GM18870 (cell line): ENCODE results near the gene DPH2.

Experiments
- ATAC-seq: cut with Tn5 transposase; IDR thresholded peaks from one replicate; pipeline ENCODE4 v1.9.1; 2021; ENCODE audit warnings: moderate library complexity; ENCODE audit not compliant: unreplicated experiment

DPH2 gene

GRCh38 chr1:43944860-43945259 is 24.9 kb upstream of the DPH2 start:
- no peak for ATAC-seq

DNA sequence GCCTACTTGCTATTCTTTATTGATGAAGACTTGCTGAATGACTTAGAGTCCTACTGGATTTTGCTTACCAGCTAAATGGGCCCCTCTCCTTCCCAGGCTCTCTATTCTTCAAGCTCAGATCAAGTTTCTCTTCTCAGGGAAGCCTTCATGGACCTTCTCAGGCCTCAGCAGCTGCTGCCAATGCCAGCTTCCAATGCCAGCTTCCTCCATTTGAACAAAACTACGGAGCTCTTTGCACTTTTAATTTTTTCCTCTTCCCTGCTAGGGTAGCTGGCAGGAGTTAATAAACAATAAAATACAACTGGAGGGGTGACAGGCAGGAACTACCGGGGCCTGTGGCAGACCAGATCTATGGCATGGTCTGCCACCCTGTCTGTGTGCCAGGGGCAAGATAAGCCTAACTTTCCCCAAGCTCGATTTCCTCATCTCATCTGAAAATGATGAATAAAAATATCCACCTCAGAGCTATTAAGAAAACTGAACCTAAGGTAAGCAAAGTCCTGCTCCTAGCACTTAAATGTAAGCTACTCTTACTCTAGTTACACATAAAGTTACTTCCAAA is 24.1 kb upstream of the DPH2 start:
- ATAC-seq = no peak

DNA sequence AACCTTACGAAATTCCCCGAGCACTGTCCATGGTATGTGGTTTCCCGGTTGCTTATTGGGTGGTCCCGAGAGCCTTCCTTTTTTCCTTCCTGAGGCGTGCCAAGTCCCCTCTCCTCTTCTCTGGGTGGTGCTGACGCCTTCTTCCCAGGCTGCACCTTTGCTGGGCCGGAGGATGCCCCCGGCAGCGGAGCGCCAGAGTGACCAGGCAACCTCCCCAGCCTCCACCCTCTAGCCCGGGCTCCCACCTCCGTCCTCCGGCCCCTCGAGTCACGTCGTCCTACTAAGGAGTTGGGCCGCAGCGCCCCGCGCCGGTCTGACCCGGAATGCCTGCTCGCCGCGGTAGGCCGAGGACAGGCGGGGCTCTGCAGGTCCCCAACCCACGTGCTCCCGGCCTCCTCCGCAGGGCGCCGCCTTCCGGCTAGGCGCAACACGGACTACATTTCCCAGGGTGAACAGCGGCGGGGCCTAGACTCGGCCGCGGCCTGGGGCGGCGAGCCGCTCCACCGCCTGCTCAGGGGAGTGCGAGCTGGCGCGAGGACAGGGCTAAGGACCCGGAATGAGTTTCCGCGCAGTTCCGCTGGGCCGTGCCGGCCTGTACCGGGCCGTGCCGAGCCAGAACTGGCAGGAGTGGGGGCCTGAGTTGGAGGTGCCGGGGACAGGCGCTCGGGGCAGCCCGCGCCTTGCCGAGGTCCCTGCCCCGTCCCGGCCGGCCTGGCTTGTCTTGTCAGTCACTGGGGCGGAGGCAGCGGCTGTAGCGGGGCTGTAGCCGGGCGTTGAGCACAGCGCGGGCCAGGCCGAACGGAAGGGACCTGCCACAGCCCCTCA is 23.4 kb upstream of the DPH2 start, which contains the start of gene IPO13:
IPO13 (plus strand) TSS at position 715 of the 825 bp plus-strand sequence. CDS start 651 bp downstream, outside the sequence.
- ATAC-seq = peak; percentile 80

GRCh38 chr1:43947061-43947873 is 22.5 kb upstream of the DPH2 start:
- no peak for ATAC-seq

GRCh38 chr1:43947874-43948437 is 21.9 kb upstream of the DPH2 start:
- ATAC-seq = no peak

DNA sequence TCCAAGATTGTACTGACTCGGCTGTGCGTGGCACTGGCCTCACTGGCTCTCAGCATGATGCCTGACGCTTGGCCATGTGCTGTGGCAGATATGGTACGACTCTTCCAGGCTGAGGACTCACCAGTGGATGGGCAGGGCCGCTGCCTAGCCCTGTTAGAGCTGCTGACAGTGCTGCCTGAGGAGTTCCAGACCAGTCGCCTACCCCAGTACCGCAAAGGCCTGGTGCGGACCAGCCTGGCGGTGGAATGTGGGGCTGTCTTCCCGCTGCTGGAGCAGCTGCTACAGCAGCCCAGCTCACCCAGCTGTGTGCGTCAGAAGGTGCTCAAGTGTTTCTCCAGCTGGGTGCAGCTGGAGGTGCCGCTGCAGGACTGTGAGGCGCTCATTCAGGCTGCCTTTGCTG is 20.1 kb upstream of the DPH2 start:
- ATAC-seq = no peak

DNA sequence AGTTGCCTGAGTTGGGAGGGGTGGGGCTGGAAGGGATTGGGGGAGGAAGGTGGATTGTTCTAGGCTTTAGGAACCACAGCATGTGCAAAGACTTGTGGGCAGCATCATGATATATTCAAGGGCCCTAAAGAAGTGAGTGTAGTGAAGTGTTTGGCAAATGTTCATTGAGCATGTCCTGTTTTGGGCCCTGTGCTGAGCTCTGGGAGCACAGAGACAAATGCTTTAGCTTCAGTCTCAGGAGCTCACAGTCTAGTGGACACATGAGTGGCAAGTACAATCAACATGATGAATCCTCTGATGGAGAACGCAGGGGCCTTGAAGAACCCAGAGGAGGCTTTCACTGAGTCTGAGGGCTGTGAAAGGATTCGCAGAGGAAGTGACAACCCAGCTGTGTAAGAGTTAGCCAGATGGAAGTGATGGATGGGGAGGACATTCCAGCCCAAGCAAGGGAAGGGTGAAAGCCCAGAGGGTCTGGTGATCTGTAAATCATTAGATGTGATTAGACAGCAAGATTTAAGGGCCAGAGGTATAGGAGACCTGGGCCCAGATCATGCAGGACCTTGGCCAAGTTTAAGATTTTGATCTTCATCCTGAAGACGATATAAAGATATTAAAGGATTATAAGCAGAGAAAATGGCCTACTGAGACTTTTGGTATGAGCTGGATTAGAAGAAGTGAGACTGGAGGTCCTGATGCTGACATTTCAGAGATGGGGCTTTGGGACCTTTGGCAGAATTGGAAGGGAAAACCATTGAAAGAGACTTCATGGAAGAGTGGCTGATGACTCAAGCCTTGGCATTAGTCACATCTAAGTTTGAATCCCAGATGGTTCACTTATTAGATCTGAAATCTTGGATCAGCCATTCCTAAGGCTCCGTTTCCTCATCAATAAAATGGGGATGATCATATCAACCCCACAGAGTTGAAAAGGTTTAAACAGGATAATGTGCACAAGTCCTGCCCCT is 18.5 kb upstream of the DPH2 start:
- ATAC-seq = no peak

- no peak for ATAC-seq
These were observed 17.0 kb upstream of the DPH2 start for GRCh38 chr1:43952731-43953346.

- no peak for ATAC-seq
These were observed 16.4 kb upstream of the DPH2 start for GRCh38 chr1:43953361-43953760.

- ATAC-seq = no peak
These were observed 15.8 kb upstream of the DPH2 start for GRCh38 chr1:43954036-43954435.

GRCh38 chr1:43956234-43956633 is 13.6 kb upstream of the DPH2 start:
- ATAC-seq = no peak

- ATAC-seq = no peak
These were observed 12.3 kb upstream of the DPH2 start for GRCh38 chr1:43957407-43958040.

GRCh38 chr1:43958351-43959255 is 11.2 kb upstream of the DPH2 start:
- ATAC-seq = no peak

DNA sequence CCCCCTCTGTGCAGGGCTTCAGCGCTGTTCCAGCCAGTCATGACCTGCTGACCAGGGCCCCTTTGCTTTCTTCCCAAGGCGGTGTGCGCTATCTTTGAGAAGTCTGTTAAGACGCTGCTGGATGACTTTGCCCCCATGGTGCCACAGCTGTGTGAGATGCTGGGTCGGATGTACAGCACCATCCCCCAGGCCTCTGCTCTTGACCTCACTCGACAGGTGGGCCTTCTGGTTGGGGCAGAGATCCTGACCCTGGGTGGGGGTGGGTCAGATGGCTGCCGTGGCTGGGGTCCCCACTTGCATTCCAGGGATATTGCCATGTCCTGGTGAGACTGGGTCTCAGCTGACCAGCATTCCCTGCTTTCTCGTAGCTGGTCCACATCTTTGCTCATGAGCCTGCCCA is 9.0 kb upstream of the DPH2 start:
- ATAC-seq = no peak

GRCh38 chr1:43961692-43962091 is 8.1 kb upstream of the DPH2 start:
- no peak for ATAC-seq

DNA sequence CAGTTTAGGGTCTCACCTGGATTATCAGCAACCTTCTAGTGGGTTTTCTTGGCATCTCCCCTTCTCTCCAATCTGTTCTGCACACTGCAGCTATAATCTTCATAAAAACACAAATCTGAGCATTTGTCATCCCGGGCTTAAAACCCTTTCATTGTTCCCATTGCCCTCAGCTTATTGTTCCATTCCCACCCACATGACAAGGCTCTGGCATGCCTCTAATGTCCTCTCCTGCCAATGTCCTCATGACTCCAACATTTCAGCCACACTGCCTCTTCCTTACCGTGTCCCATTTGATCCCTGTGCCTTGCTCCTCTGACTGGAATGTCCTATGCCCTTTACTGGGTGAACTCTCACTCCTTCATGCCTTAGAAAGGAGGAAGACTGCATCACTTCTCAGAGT is 7.5 kb upstream of the DPH2 start:
- no peak for ATAC-seq

DNA sequence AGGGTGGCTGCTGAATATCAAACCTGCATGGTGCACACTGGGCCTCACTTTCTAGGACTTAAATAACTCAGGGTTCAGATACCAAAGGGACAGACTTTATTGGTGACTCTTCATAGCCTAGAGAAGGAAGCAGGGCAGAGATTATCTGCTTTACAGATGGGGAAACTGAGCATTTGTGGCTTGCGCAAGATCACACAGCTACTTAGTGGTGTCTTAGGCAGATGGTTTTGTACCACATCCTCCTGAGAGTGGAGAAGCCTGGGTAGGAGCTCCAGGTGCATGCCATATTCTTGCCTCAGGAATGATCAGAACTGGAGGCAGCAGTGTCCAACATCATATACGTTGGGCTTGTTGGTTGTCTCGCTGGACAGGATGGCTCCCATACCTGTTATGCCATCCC is 6.8 kb upstream of the DPH2 start:
- ATAC-seq = no peak

DNA sequence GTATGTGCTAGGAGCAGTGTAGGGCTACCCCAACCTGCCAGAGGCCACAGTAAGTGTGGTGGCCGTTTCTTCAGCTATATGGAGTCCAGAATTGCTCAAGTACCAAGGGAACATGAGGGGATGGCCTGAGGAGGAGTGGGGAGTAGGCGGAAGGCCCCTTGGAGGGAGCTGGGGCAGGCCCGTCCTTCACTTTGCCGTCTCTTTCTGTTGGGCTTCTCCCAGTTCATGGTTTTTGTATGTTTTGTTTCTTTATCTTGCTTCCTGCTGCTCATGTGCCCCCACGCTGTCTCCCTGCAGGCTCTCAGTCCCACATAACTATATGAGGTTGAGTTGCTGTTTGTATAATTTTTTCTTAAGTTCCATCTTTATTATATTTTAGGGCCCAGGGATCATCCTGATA is 5.9 kb upstream of the DPH2 start:
- ATAC-seq = no peak
